BE2C (cell line): ENCODE results near the gene TDP2.

Experiments used
- DNase-seq: peaks from one replicate; pipeline ENCODE4 v3.0.0-alpha.2; 2020
- H3K27me3 ChIP-seq: fragments of 250-450 bp; sonication (Bioruptor Pico); 2 replicates; pipeline ENCODE4 v1.5.1; 2020; ENCODE audit warnings: mild to moderate bottlenecking
- H3K36me3 ChIP-seq: fragments of 250-450 bp; sonication (Bioruptor Pico); 2 replicates; pipeline ENCODE4 v1.5.1; 2020; ENCODE audit warnings: mild to moderate bottlenecking
- H3K4me1 ChIP-seq: fragments of 250-450 bp; sonication (Bioruptor Pico); 2 replicates; pipeline ENCODE4 v1.5.1; 2020
- H3K4me3 ChIP-seq: 2 replicates; pipeline ENCODE4 v1.5.1; 2011; ENCODE audit warnings: low read depth, low read length
- H3K9me3 ChIP-seq: fragments of 250-450 bp; sonication (Bioruptor Pico); 2 replicates; pipeline ENCODE4 v1.5.1; 2020
- CTCF ChIP-seq: IDR thresholded peaks from 2 replicates; pipeline ENCODE4 v1.5.1; 2012; ENCODE audit warnings: mild to moderate bottlenecking, low read depth, low read length

Gene TDP2

GRCh38 chr6:24631671-24632070 is 35.0 kb downstream of the TDP2 start:
- Histone ChIP-seq H3K9me3 (no peaks in the 10 kb centered on the region), H3K36me3 (no peaks in the 10 kb centered on the region), H3K27me3 (no peaks in the 10 kb centered on the region), H3K4me1 (no peaks in the 10 kb centered on the region), H3K4me3 (no peak overlapping the region)
- TF ChIP-seq CTCF: no peak
- no peak for DNase-seq

GRCh38 chr6:24630856-24631505 is 35.7 kb downstream of the TDP2 start:
- DNase-seq: no peak
- Histone ChIP-seq H3K36me3 (no peaks in the 10 kb centered on the region), H3K9me3 (no peaks in the 10 kb centered on the region), H3K4me1 (no peaks in the 10 kb centered on the region), H3K27me3 (no peaks in the 10 kb centered on the region), H3K4me3 (no peak overlapping the region)
- no peak for TF ChIP-seq CTCF

- TF ChIP-seq CTCF: no peak
- DNase-seq: no peak
- H3K27me3 ChIP-seq: no peaks in the 10 kb centered on the region
These were observed 44.9 kb downstream of the TDP2 start for GRCh38 chr6:24621626-24622289.

GRCh38 chr6:24620637-24621036 is 46.1 kb downstream of the TDP2 start:
- no peaks in the 10 kb centered on the region for H3K36me3 ChIP-seq
- DNase-seq: no peak
- TF ChIP-seq CTCF: no peak
- H3K27me3 ChIP-seq: no peaks in the 10 kb centered on the region
- no peak overlapping the region for H3K4me3 ChIP-seq
- H3K9me3 ChIP-seq: no peaks in the 10 kb centered on the region
- no peaks in the 10 kb centered on the region for H3K4me1 ChIP-seq

More at GRCh38 chr6:24621626-24622289, 44.9 kb downstream of the TDP2 start:
- no peaks in the 10 kb centered on the region for H3K36me3 ChIP-seq
- no peaks in the 10 kb centered on the region for H3K4me1 ChIP-seq
- H3K9me3 ChIP-seq: no peaks in the 10 kb centered on the region
- no peak overlapping the region for H3K4me3 ChIP-seq

GRCh38 chr6:24619661-24620060 is 47.0 kb downstream of the TDP2 start:
- TF ChIP-seq CTCF: no peak
- H3K4me3 ChIP-seq: no peak overlapping the region
- H3K9me3 ChIP-seq: no peaks in the 10 kb centered on the region
- no peaks in the 10 kb centered on the region for H3K27me3 ChIP-seq
- DNase-seq: no peak
- no peaks in the 10 kb centered on the region for H3K36me3 ChIP-seq
- no peaks in the 10 kb centered on the region for H3K4me1 ChIP-seq

GRCh38 chr6:24614648-24615047 is 52.1 kb downstream of the TDP2 start:
- TF ChIP-seq CTCF: no peak

More at GRCh38 chr6:24614648-24615047, 52.1 kb downstream of the TDP2 start:
- Histone ChIP-seq H3K27me3 (no peaks in the 10 kb centered on the region), H3K4me3 (no peak overlapping the region), H3K4me1 (no peaks in the 10 kb centered on the region), H3K9me3 (no peaks in the 10 kb centered on the region), H3K36me3 (no peaks in the 10 kb centered on the region)
- DNase-seq: no peak
